SK-N-DZ (cell line): Measurements from ENCODE around the gene ERP44.

Experiments
- DNase-seq: peaks from one replicate; pipeline ENCODE4 v3.0.0-alpha.2; 2015; ENCODE audit warnings: low spot score
- small RNA-seq, 2 experiments: library from RNA; depleted of rRNA; stranded (forward); fragments of <200 nt; gene quantifications; one replicate each; pipeline ENCODE3, GENCODE V24; 2014

The ERP44 gene

GRCh38 chr9:99947395-99947794 lies 151.4 kb downstream of the ERP44 start:
- no peak for DNase-seq

- DNase-seq = no peak
Measured at GRCh38 chr9:99936947-99937587, 161.7 kb downstream of the ERP44 start.

GRCh38 chr9:99931155-99931840 lies 167.5 kb downstream of the ERP44 start:
- no peak for DNase-seq

GRCh38 chr9:99929652-99930051 lies 169.1 kb downstream of the ERP44 start:
- no peak for DNase-seq

Small RNA genes lying within 50 kb of the gene (small RNA-seq; reads per million reads assigned to genes)
- 0 to 0.04 reads per million in 2 experiments for gene RN7SL75P
